Erythroblast (primary cell): ENCODE measurements around the gene PKP4.

Experiments used
- GATA1 ChIP-seq: IDR thresholded peaks from 2 replicates; pipeline ENCODE4 v1.6.1; 2011; ENCODE audit warnings: low read depth, mild to moderate bottlenecking, control low read depth, low read length, moderate library complexity
- POLR2A ChIP-seq: IDR thresholded peaks from 2 replicates; pipeline ENCODE4 v1.6.1; 2011; ENCODE audit warnings: mild to moderate bottlenecking, low read length

- TF ChIP-seq POLR2A (no peak), GATA1 (no peak)
Measured at GRCh38 chr2:158559252-158559651, 102.5 kb downstream of the PKP4 start.
